Measurements from ENCODE around the gene GPR84.

GRCh38 chr12:54351341-54351740 is 12.9 kb downstream of the GPR84 start:
- TF ChIP-seq, protein P1, sequence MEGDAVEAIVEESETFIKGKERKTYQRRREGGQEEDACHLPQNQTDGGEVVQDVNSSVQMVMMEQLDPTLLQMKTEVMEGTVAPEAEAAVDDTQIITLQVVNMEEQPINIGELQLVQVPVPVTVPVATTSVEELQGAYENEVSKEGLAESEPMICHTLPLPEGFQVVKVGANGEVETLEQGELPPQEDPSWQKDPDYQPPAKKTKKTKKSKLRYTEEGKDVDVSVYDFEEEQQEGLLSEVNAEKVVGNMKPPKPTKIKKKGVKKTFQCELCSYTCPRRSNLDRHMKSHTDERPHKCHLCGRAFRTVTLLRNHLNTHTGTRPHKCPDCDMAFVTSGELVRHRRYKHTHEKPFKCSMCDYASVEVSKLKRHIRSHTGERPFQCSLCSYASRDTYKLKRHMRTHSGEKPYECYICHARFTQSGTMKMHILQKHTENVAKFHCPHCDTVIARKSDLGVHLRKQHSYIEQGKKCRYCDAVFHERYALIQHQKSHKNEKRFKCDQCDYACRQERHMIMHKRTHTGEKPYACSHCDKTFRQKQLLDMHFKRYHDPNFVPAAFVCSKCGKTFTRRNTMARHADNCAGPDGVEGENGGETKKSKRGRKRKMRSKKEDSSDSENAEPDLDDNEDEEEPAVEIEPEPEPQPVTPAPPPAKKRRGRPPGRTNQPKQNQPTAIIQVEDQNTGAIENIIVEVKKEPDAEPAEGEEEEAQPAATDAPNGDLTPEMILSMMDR (IDR thresholded peaks at IDR 0.05): no peak
- TF ChIP-seq ZBTB33 (IDR thresholded peaks at IDR 0.05; ENCODE audit: borderline replicate concordance, low read depth) (no peak), RAD21 (IDR thresholded peaks at IDR 0.05; ENCODE audit: low read length) (no peak), EP300 (IDR thresholded peaks at IDR 0.05; ENCODE audit: borderline replicate concordance in 1 of 2, low read depth in 1 of 2, low read length in 1 of 2) (no peak), GABPA (IDR thresholded peaks at IDR 0.05; ENCODE audit: low read depth) (no peak), USF2 (IDR thresholded peaks at IDR 0.05; ENCODE audit: borderline replicate concordance, low read depth, low read length) (no peak), SIN3A (IDR thresholded peaks at IDR 0.05; ENCODE audit: borderline replicate concordance, low read depth, low read length) (no peak), NRF1 (IDR thresholded peaks at IDR 0.05; ENCODE audit: low read depth, low read length) (no peak), ELF1 (IDR thresholded peaks at IDR 0.05) (no peak), SMC3 (IDR thresholded peaks at IDR 0.05; ENCODE audit: low read depth, low read length) (no peak), EZH2phosphoT487 (IDR thresholded peaks at IDR 0.05; ENCODE audit: borderline replicate concordance, low read depth) (no peak), PBX3 (IDR thresholded peaks at IDR 0.05) (no peak), FOXJ3 (CRISPR knock-in tag; IDR thresholded peaks at IDR 0.05) (no peak)
